ENCODE results near the gene PLEKHS1.

DNA sequence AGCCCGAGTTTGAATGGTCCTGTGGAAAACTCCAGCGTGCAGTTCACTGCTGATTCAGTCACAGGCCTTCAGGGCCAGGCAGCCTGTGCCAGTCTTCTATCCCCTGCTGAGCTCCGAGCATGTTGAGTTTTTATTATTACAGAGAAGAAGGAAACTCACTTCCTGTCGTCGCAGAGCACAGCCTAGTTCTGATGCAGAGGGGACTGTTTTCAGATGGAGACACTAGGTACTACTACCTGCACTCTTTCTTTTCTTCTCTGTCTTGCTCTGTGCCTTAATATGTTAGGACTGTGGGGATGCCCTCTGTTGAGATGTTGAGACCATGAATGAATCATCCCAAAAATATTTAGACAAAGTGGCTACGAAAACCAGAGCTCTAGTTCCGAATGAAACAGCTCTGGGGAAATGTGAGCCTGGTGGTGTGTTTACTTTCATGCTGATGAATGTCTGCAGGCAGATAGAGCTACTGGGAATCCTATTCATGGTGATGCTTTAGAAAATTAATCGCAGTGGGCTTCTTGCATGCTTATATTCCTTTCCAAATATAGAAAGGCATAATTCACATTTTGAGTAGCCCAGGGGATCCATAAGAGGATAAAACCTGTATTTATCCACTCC is 42.2 kb upstream of the PLEKHS1 start:
- no peak for TF ChIP-seq GABPA (IDR thresholded peaks at IDR 0.05; ENCODE audit: low read depth)
- TF ChIP-seq, protein P1, sequence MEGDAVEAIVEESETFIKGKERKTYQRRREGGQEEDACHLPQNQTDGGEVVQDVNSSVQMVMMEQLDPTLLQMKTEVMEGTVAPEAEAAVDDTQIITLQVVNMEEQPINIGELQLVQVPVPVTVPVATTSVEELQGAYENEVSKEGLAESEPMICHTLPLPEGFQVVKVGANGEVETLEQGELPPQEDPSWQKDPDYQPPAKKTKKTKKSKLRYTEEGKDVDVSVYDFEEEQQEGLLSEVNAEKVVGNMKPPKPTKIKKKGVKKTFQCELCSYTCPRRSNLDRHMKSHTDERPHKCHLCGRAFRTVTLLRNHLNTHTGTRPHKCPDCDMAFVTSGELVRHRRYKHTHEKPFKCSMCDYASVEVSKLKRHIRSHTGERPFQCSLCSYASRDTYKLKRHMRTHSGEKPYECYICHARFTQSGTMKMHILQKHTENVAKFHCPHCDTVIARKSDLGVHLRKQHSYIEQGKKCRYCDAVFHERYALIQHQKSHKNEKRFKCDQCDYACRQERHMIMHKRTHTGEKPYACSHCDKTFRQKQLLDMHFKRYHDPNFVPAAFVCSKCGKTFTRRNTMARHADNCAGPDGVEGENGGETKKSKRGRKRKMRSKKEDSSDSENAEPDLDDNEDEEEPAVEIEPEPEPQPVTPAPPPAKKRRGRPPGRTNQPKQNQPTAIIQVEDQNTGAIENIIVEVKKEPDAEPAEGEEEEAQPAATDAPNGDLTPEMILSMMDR (IDR thresholded peaks at IDR 0.05; ENCODE audit: insufficient read depth, low read length) = no peak
- no peak for TF ChIP-seq POLR2AphosphoS5 (IDR thresholded peaks at IDR 0.05; ENCODE audit: low read depth)
- TF ChIP-seq, protein P2, sequence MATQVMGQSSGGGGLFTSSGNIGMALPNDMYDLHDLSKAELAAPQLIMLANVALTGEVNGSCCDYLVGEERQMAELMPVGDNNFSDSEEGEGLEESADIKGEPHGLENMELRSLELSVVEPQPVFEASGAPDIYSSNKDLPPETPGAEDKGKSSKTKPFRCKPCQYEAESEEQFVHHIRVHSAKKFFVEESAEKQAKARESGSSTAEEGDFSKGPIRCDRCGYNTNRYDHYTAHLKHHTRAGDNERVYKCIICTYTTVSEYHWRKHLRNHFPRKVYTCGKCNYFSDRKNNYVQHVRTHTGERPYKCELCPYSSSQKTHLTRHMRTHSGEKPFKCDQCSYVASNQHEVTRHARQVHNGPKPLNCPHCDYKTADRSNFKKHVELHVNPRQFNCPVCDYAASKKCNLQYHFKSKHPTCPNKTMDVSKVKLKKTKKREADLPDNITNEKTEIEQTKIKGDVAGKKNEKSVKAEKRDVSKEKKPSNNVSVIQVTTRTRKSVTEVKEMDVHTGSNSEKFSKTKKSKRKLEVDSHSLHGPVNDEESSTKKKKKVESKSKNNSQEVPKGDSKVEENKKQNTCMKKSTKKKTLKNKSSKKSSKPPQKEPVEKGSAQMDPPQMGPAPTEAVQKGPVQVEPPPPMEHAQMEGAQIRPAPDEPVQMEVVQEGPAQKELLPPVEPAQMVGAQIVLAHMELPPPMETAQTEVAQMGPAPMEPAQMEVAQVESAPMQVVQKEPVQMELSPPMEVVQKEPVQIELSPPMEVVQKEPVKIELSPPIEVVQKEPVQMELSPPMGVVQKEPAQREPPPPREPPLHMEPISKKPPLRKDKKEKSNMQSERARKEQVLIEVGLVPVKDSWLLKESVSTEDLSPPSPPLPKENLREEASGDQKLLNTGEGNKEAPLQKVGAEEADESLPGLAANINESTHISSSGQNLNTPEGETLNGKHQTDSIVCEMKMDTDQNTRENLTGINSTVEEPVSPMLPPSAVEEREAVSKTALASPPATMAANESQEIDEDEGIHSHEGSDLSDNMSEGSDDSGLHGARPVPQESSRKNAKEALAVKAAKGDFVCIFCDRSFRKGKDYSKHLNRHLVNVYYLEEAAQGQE (IDR thresholded peaks at IDR 0.05; ENCODE audit: insufficient replicate concordance, low read depth) = no peak
- no peak for TF ChIP-seq SPI1 (IDR thresholded peaks at IDR 0.05; ENCODE audit: borderline replicate concordance, low read depth)

Data from HL-60 (cell line).